ENCODE data around the gene C10orf143. TPM values are rescaled to one million over a fixed set of nuclear protein-coding genes. Genes with fewer than 3 reads are reported as not detected.
A peak's percentile ranks its signal among the peaks of the same experiment; 100 is the strongest.

C10orf143 gene
- total RNA-seq, 1 experiment from 2014 or later: 1.6 TPM

DNA sequence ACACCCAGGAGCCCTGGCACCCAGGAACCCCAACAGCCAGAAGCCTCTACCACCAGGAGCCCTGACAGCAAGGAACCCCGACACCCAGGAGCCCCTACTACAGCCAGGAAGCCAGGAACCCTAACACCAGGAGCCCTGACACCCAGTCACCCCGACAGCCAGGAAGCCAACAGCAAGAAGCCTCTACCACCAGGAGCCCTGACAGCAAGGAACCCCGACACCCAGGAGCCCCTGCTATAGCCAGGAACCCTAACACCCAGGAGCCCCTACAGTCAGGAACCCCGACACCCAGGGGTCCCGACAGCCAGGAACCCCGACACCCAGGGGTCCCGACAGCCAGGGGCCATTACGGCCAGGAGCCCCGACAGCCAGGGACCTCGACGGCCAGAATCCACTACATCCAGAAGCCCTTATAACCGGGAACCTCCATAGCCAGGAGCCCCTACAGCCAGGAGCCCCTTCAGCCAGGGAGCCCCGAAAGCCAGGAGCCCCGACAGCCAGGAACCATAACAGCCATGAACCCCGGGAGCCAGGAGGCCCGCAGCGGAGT lies 25.1 kb upstream of the C10orf143 start (continued):
- TF ChIP-seq, protein P1, sequence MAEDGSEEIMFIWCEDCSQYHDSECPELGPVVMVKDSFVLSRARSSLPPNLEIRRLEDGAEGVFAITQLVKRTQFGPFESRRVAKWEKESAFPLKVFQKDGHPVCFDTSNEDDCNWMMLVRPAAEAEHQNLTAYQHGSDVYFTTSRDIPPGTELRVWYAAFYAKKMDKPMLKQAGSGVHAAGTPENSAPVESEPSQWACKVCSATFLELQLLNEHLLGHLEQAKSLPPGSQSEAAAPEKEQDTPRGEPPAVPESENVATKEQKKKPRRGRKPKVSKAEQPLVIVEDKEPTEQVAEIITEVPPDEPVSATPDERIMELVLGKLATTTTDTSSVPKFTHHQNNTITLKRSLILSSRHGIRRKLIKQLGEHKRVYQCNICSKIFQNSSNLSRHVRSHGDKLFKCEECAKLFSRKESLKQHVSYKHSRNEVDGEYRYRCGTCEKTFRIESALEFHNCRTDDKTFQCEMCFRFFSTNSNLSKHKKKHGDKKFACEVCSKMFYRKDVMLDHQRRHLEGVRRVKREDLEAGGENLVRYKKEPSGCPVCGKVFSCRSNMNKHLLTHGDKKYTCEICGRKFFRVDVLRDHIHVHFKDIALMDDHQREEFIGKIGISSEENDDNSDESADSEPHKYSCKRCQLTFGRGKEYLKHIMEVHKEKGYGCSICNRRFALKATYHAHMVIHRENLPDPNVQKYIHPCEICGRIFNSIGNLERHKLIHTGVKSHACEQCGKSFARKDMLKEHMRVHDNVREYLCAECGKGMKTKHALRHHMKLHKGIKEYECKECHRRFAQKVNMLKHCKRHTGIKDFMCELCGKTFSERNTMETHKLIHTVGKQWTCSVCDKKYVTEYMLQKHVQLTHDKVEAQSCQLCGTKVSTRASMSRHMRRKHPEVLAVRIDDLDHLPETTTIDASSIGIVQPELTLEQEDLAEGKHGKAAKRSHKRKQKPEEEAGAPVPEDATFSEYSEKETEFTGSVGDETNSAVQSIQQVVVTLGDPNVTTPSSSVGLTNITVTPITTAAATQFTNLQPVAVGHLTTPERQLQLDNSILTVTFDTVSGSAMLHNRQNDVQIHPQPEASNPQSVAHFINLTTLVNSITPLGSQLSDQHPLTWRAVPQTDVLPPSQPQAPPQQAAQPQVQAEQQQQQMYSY (CRISPR knock-in tag; IDR thresholded peaks at IDR 0.05): no peak
- TF ChIP-seq, protein P2, sequence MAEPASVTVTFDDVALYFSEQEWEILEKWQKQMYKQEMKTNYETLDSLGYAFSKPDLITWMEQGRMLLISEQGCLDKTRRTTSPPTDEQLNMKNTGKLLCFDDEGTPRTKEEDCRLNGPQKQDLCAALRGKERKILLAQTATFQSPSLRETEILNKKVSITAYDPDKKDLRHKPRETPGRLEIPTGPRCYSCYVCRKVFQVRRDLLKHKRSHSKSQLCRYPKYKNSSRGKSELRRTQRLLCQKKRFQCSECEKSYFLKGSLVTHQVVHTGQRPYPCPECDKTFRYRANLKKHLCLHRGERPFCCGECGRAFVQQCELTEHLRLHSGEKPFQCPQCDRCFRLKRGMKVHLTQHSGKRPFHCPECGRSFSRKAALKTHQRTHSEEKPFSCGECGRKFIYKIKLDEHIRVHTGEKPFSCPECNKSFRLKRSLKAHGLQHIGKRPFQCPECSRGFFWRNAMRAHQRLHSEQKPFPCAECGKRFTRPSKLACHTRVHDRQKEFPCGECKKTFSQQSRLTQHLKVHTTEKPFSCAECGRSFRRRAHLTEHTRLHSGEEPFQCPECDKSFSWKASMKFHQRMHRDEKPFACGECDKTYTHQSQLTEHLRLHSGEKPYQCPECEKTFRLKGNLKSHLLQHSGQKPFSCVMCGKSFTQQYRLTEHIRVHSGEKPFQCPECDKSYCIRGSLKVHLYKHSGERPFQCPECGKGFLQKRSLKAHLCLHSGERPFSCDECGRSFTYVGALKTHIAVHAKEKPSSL (CRISPR knock-in tag; conservative IDR thresholded peaks at IDR 0.05): no peak
- TF ChIP-seq, protein P3, sequence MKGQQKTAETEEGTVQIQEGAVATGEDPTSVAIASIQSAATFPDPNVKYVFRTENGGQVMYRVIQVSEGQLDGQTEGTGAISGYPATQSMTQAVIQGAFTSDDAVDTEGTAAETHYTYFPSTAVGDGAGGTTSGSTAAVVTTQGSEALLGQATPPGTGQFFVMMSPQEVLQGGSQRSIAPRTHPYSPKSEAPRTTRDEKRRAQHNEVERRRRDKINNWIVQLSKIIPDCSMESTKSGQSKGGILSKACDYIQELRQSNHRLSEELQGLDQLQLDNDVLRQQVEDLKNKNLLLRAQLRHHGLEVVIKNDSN (CRISPR knock-in tag; IDR thresholded peaks at IDR 0.05): no peak
- TF ChIP-seq MYBL2 (CRISPR knock-in tag; IDR thresholded peaks at IDR 0.05): no peak
- TF ChIP-seq RELA (CRISPR knock-in tag; IDR thresholded peaks at IDR 0.05; ENCODE audit: borderline replicate concordance): no peak
- no peak for TF ChIP-seq NR3C1 (CRISPR knock-in tag; conservative IDR thresholded peaks at IDR 0.05; ENCODE audit: low read depth)
- TF ChIP-seq JAZF1 (CRISPR knock-in tag; IDR thresholded peaks at IDR 0.05): no peak
- TF ChIP-seq SMAD3 (CRISPR knock-in tag; IDR thresholded peaks at IDR 0.05; ENCODE audit: borderline replicate concordance): no peak
- no peak for TF ChIP-seq FOXK1 (CRISPR knock-in tag; IDR thresholded peaks at IDR 0.05)
- no peak for TF ChIP-seq HMGA2 (CRISPR knock-in tag; IDR thresholded peaks at IDR 0.05)
- TF ChIP-seq SMAD4 (CRISPR knock-in tag; IDR thresholded peaks at IDR 0.05): no peak

DNA sequence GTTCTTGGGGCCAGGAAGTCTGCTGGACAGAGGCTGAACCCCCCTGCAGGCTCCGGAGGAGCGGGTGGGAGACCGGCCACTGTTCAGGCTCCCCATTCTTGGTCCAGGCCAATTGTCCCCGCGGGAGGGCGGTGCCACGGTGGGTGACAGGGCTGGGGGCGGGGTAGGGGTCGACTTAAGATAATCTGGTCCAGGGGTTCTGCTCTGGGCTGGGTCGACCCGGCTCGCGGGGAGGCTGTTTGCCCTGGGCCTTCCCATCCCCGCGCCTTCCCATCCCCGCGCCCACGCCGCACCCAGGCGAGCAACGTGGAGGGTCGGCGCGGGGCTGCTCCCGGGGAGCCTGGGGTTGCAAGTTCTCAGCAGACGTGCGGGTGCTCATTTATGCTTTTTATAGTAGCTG lies 18.3 kb upstream of the C10orf143 start:
- Mint-ChIP-seq H3K9me3 (no peaks in the 10 kb centered on the region), H3K36me3 (no peaks in the 10 kb centered on the region), H3K27ac (no peak overlapping the region), H3K4me3 (no peak overlapping the region), H3K27me3 (ENCODE audit: low read depth) (peaks cover 5% of the 10 kb centered on the region; the same call in 1 of the 2 replicates), H3K4me1 (peaks cover 16% of the 10 kb centered on the region)
- ChIA-PET POLR2A (no interaction called here), CTCF (interaction anchor here (1.1 to 4.5 kb wide), 4 partner anchors 18 to 159 kb away, joined by 3 to 64 read pairs (median 8); partner anchors contain the start of gene C10orf143)
- ATAC-seq: no peak
- DNase-seq (ENCODE audit: low spot score): peak; percentile 18
- TF ChIP-seq FOXP1 (CRISPR knock-in tag; IDR thresholded peaks at IDR 0.05; ENCODE audit: borderline replicate concordance): no peak
- no peak for TF ChIP-seq GRHL2 (CRISPR knock-in tag; IDR thresholded peaks at IDR 0.05; ENCODE audit: insufficient replicate concordance, severe bottlenecking)
- TF ChIP-seq MYBL2 (CRISPR knock-in tag; IDR thresholded peaks at IDR 0.05): no peak
- TF ChIP-seq, protein P2 (CRISPR knock-in tag; conservative IDR thresholded peaks at IDR 0.05): no peak
- TF ChIP-seq, protein P4, sequence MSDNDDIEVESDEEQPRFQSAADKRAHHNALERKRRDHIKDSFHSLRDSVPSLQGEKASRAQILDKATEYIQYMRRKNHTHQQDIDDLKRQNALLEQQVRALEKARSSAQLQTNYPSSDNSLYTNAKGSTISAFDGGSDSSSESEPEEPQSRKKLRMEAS (CRISPR knock-in tag; IDR thresholded peaks at IDR 0.05): no peak
- no peak for TF ChIP-seq SMAD3 (CRISPR knock-in tag; IDR thresholded peaks at IDR 0.05; ENCODE audit: borderline replicate concordance)
- TF ChIP-seq, protein P5, sequence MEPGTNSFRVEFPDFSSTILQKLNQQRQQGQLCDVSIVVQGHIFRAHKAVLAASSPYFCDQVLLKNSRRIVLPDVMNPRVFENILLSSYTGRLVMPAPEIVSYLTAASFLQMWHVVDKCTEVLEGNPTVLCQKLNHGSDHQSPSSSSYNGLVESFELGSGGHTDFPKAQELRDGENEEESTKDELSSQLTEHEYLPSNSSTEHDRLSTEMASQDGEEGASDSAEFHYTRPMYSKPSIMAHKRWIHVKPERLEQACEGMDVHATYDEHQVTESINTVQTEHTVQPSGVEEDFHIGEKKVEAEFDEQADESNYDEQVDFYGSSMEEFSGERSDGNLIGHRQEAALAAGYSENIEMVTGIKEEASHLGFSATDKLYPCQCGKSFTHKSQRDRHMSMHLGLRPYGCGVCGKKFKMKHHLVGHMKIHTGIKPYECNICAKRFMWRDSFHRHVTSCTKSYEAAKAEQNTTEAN (CRISPR knock-in tag; IDR thresholded peaks at IDR 0.05): no peak
- no peak for TF ChIP-seq ZBTB21 (CRISPR knock-in tag; IDR thresholded peaks at IDR 0.05; ENCODE audit: borderline replicate concordance)
- TF ChIP-seq, protein P6, sequence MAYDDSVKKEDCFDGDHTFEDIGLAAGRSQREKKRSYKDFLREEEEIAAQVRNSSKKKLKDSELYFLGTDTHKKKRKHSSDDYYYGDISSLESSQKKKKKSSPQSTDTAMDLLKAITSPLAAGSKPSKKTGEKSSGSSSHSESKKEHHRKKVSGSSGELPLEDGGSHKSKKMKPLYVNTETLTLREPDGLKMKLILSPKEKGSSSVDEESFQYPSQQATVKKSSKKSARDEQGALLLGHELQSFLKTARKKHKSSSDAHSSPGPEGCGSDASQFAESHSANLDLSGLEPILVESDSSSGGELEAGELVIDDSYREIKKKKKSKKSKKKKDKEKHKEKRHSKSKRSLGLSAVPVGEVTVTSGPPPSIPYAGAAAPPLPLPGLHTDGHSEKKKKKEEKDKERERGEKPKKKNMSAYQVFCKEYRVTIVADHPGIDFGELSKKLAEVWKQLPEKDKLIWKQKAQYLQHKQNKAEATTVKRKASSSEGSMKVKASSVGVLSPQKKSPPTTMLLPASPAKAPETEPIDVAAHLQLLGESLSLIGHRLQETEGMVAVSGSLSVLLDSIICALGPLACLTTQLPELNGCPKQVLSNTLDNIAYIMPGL (CRISPR knock-in tag; IDR thresholded peaks at IDR 0.05): no peak
- TF ChIP-seq GTF2I (CRISPR knock-in tag; conservative IDR thresholded peaks at IDR 0.05): no peak
- TF ChIP-seq TP53 (CRISPR knock-in tag; IDR thresholded peaks at IDR 0.05): no peak
- TF ChIP-seq, protein P7, sequence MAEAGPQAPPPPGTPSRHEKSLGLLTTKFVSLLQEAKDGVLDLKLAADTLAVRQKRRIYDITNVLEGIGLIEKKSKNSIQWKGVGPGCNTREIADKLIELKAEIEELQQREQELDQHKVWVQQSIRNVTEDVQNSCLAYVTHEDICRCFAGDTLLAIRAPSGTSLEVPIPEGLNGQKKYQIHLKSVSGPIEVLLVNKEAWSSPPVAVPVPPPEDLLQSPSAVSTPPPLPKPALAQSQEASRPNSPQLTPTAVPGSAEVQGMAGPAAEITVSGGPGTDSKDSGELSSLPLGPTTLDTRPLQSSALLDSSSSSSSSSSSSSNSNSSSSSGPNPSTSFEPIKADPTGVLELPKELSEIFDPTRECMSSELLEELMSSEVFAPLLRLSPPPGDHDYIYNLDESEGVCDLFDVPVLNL (CRISPR knock-in tag; IDR thresholded peaks at IDR 0.05; ENCODE audit: borderline replicate concordance, low read depth): no peak

Measured in WTC11 (cell line).